ENCODE measurements around the gene LRP4.

The LRP4 gene

GRCh38 chr11:46865340-46865739 lies 53.0 kb downstream of the LRP4 start:
- no peak for TF ChIP-seq CTCF (IDR thresholded peaks at IDR 0.05; ENCODE audit: low read depth, low read length)
- peak; percentile 75 to 76 for DNase-seq (ENCODE audit: low read depth in 2 of 2)

GRCh38 chr11:46860218-46860617 lies 58.1 kb downstream of the LRP4 start:
- no peak overlapping the region for H3K4me3 ChIP-seq (replicated peaks in 1 of 2; ENCODE audit: low read depth in 2 of 2, low read length in 2 of 2)
- DNase-seq (ENCODE audit: low read depth in 2 of 2), result no peak
- no peak for TF ChIP-seq CTCF (IDR thresholded peaks at IDR 0.05; ENCODE audit: low read depth, low read length)

More at GRCh38 chr11:46865340-46865739, 53.0 kb downstream of the LRP4 start:
- H3K4me3 ChIP-seq (replicated peaks in 1 of 2; ENCODE audit: low read depth in 2 of 2, low read length in 2 of 2), result no peak overlapping the region

GRCh38 chr11:46858920-46859546 lies 59.3 kb downstream of the LRP4 start:
- no peak overlapping the region for H3K4me3 ChIP-seq (replicated peaks in 1 of 2; ENCODE audit: low read depth in 2 of 2, low read length in 2 of 2)
- TF ChIP-seq CTCF (IDR thresholded peaks at IDR 0.05; ENCODE audit: low read depth, low read length), result no peak
- no peak for DNase-seq (ENCODE audit: low read depth in 2 of 2)

DNA sequence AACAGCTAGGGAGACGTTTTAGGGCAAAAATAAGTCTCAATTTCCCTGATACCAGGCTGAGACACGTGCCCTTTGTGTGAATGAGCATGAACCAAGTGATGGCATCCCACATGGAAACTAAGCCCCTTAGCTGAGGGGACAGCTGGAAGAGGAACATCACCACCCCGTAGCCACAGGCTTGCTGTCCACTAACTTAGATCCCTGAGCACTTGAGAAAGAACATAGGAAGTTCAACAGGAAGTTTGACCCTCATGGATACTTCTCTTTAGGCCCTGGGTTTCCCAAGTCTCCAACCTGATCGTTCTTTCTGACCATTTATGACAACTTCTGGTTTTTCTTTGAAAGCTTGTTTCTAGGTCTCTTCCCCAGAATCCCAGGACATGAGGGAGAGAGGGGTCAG lies 60.7 kb downstream of the LRP4 start:
- DNase-seq (ENCODE audit: low read depth in 2 of 2), result no peak
- no peak for TF ChIP-seq CTCF (IDR thresholded peaks at IDR 0.05; ENCODE audit: low read depth, low read length)
- H3K4me3 ChIP-seq (replicated peaks in 1 of 2; ENCODE audit: low read depth in 2 of 2, low read length in 2 of 2), result no peak overlapping the region

- H3K4me3 ChIP-seq (replicated peaks in 1 of 2; ENCODE audit: low read depth in 2 of 2, low read length in 2 of 2), result no peak overlapping the region
- no peak for DNase-seq (ENCODE audit: low read depth in 2 of 2)
These were observed 61.6 kb downstream of the LRP4 start for GRCh38 chr11:46856605-46857343.

GRCh38 chr11:46855863-46856262 lies 62.5 kb downstream of the LRP4 start:
- no peak for DNase-seq (ENCODE audit: low read depth in 2 of 2)
- no peak overlapping the region for H3K4me3 ChIP-seq (replicated peaks in 1 of 2; ENCODE audit: low read depth in 2 of 2, low read length in 2 of 2)
- no peak for TF ChIP-seq CTCF (IDR thresholded peaks at IDR 0.05; ENCODE audit: low read depth, low read length)

More at GRCh38 chr11:46856605-46857343, 61.6 kb downstream of the LRP4 start:
- no peak for TF ChIP-seq CTCF (IDR thresholded peaks at IDR 0.05; ENCODE audit: low read depth, low read length)
